GM12878 (cell line): ENCODE measurements around the gene CENPQ. TPM values are rescaled to one million over a fixed set of nuclear protein-coding genes. Genes with fewer than 3 reads are reported as not detected.

Experiments
- ATAC-seq: fragments of 200-7000 bp; cut with Tn5 transposase; 3 replicates; pipeline ENCODE4 v1.9.1; 2020; ENCODE audit warnings: mild to moderate bottlenecking, moderate library complexity
- BruUV-seq: library from RNA; stranded (reverse); fragments of 400-500 nt; replicated peaks from 2 replicates; lab custom pipeline; 2021; lab: Mats Ljungman, UMichigan
- CTCF ChIA-PET: fragments of 300-600 bp; sonication (Branson Sonifier 250); formaldehyde crosslinking; extraction: SDS; loops from one replicate; lab custom pipeline; 2021; ENCODE audit warnings: inconsistent platforms; lab: Yijun Ruan, JAX
- POLR2A ChIA-PET: fragments of 350-600 bp; formaldehyde crosslinking; extraction: SDS; loops from one replicate; lab custom pipeline; 2021; ENCODE audit warnings: inconsistent platforms; lab: Charles Lee
- RAD21 ChIA-PET: fragments of 300-600 bp; sonication (Branson Sonifier 250); formaldehyde crosslinking; loops from one replicate; lab custom pipeline; 2023; ENCODE audit warnings: antibody characterized with exemption; ENCODE audit not compliant: unreplicated experiment; lab: Charles Lee
- SMC1A ChIA-PET: fragments of 300-600 bp; sonication (Branson Sonifier 250); formaldehyde crosslinking; loops from one replicate; lab custom pipeline; 2023; ENCODE audit not compliant: unreplicated experiment, uncharacterized antibody; lab: Charles Lee
- DNase-seq: peaks from one replicate; pipeline ENCODE4 v3.0.0-alpha.2; 2011; ENCODE audit warnings: low read depth, low spot score
- FAIRE-seq: peaks from 3 replicates; lab custom pipeline; 2011; peaks lifted over from hg19 to GRCh38; lab: Jason Lieb, UNC
- H2AFZ ChIP-seq: 2 replicates; pipeline ENCODE4 v1.6.0; 2011; ENCODE audit warnings: low read depth, low read length, control low read depth; ENCODE audit not compliant: control insufficient read depth
- H3K27ac ChIP-seq: 2 replicates; pipeline ENCODE4 v1.5.1; 2011; ENCODE audit warnings: control low read depth; ENCODE audit not compliant: control insufficient read depth, insufficient read depth
- H3K27me3 ChIP-seq, 2 experiments: replicated peaks in 1 of 2; 2 replicates each; pipeline versions ENCODE4 v1.6.0 to v1.6.1; 2011; ENCODE audit warnings: low read length in 1 of 2; ENCODE audit not compliant: control insufficient read depth in 2 of 2, insufficient read depth in 2 of 2
- H3K36me3 ChIP-seq, 2 experiments: 2 replicates each; pipeline ENCODE4 v1.5.1; 2011; ENCODE audit warnings: low read length in 1 of 2; ENCODE audit not compliant: control insufficient read depth in 2 of 2, insufficient read depth in 2 of 2
- H3K4me1 ChIP-seq: 2 replicates; pipeline ENCODE4 v1.6.1; 2011; ENCODE audit warnings: mild to moderate bottlenecking, low read length, moderate library complexity, mixed read lengths; ENCODE audit not compliant: control insufficient read depth, insufficient read depth
- H3K4me2 ChIP-seq: 2 replicates; pipeline ENCODE4 v1.6.0; 2011; ENCODE audit warnings: control low read depth; ENCODE audit not compliant: control insufficient read depth, insufficient read depth
- H3K4me3 ChIP-seq: fragments of 200-600 bp; sonication (generic); 2 replicates; pipeline ENCODE4 v1.5.1; 2016
- H3K79me2 ChIP-seq: 2 replicates; pipeline ENCODE4 v1.6.0; 2011; ENCODE audit warnings: low read length; ENCODE audit not compliant: control insufficient read depth, insufficient read depth
- H3K9ac ChIP-seq: 2 replicates; pipeline ENCODE4 v1.8.0; 2011; ENCODE audit warnings: low read length, control low read depth, mixed read lengths; ENCODE audit not compliant: control insufficient read depth, insufficient read depth
- H3K9me3 ChIP-seq: replicated peaks from 3 replicates; pipeline ENCODE4 v1.5.1; 2011; ENCODE audit warnings: mild to moderate bottlenecking, low read length; ENCODE audit not compliant: control insufficient read depth, insufficient read depth
- H4K20me1 ChIP-seq: 2 replicates; pipeline ENCODE4 v1.6.0; 2011; ENCODE audit not compliant: control insufficient read depth, insufficient read depth
- ATF7 ChIP-seq: fragments of 450-650 bp; IDR thresholded peaks from 2 replicates; pipeline ENCODE4 v1.6.1; 2016; ENCODE audit warnings: low read depth, mild to moderate bottlenecking
- BHLHE40 ChIP-seq, 2 experiments: fragments of 450-650 bp in 1 of 2; IDR thresholded peaks; 2 replicates each; pipeline ENCODE4 v1.6.1; 2011 to 2017; ENCODE audit warnings: low read depth in 2 of 2, borderline replicate concordance in 1 of 2, improper control_type of control experiment in 1 of 2, low read length in 1 of 2, mild to moderate bottlenecking in 1 of 2
- CBX5 ChIP-seq: sonication (generic); IDR thresholded peaks from 2 replicates; pipeline ENCODE4 v1.6.1; 2016; ENCODE audit warnings: low read depth, moderate library complexity, mild to moderate bottlenecking, inconsistent platforms
- CEBPB ChIP-seq, 2 experiments: fragments of 150-350 bp in 1 of 2; IDR thresholded peaks; 2 replicates each; pipeline ENCODE4 v1.6.1; 2012 to 2014; ENCODE audit warnings: low read depth in 2 of 2, low read length in 2 of 2, borderline replicate concordance in 1 of 2, inconsistent platforms in 1 of 2
- IKZF2 ChIP-seq, 2 experiments: fragments of 450-650 bp; IDR thresholded peaks; 2 replicates each; pipeline ENCODE4 v1.6.1; 2017; ENCODE audit warnings: mild to moderate bottlenecking in 2 of 2, moderate library complexity in 2 of 2
- JUNB ChIP-seq: IDR thresholded peaks from 2 replicates; pipeline ENCODE4 v1.6.1; 2016; ENCODE audit warnings: antibody characterized with exemption, mild to moderate bottlenecking
- NFIC ChIP-seq: IDR thresholded peaks from 2 replicates; pipeline ENCODE4 v1.6.1; 2012; ENCODE audit warnings: low read depth, mild to moderate bottlenecking, inconsistent platforms, low read length, moderate library complexity
- SP1 ChIP-seq: IDR thresholded peaks from one replicate; pipeline ENCODE4 v1.6.1; 2011; ENCODE audit warnings: low read depth, low read length
- SREBF2 ChIP-seq: IDR thresholded peaks from 2 replicates; pipeline ENCODE4 v1.6.1; 2012; ENCODE audit warnings: mild to moderate bottlenecking, low read length
- STAT1 ChIP-seq: fragments of 450-650 bp; conservative IDR thresholded peaks from 2 replicates; pipeline ENCODE4 v1.6.1; 2014; ENCODE audit warnings: antibody characterized with exemption, mild to moderate bottlenecking
- SUZ12 ChIP-seq: fragments of 200-600 bp; sonication (generic); IDR thresholded peaks from one replicate; pipeline ENCODE4 v1.6.1; 2018; ENCODE audit warnings: antibody characterized with exemption, mild to moderate bottlenecking; ENCODE audit not compliant: unreplicated experiment
- USF2 ChIP-seq: IDR thresholded peaks from 2 replicates; pipeline ENCODE4 v1.6.1; 2011; ENCODE audit warnings: low read depth, low read length, improper control_type of control experiment, borderline replicate concordance
- ZBED1 ChIP-seq: IDR thresholded peaks from 2 replicates; pipeline ENCODE4 v1.6.1; 2016; ENCODE audit warnings: borderline replicate concordance
- ZSCAN29 ChIP-seq: fragments of 450-650 bp; IDR thresholded peaks from 2 replicates; pipeline ENCODE4 v1.6.1; 2017; ENCODE audit warnings: mild to moderate bottlenecking, moderate library complexity
- WGBS: methylation state at CpG from one replicate; pipeline ENCODE4 v1.1.6; 2016; ENCODE audit warnings: low lambda C conversion rate; ENCODE audit not compliant: insufficient replicate concordance, insufficient coverage; ENCODE audit errors: missing lambda C conversion rate; 5-methylcytosine and 5-hydroxymethylcytosine counted together
- in situ Hi-C: fragments of 300-500 bp; cut with MboI; formaldehyde crosslinking; loops from 9 replicates; pipeline ENCODE4 v1.14.3; 2018; ENCODE audit warnings: mixed read lengths
- intact Hi-C: fragments of 100-400 bp; cut with micrococcal nuclease; formaldehyde crosslinking; loops from one replicate; pipeline ENCODE4 v1.14.2; 2022; ENCODE audit not compliant: unreplicated experiment
- polyA plus RNA-seq, 11 experiments: library from polyadenylated mRNA; depleted of rRNA in 4 of 11; unstranded in 6 of 11; stranded (reverse) in 5 of 11; fragments of >200 nt; fragmentation: Nextera tagmentation in 4 of 11; fragmentation: Illumina TruSeq in 1 of 11; extraction: Ambion mirVana in 4 of 11; extraction: Trizol in 1 of 11; gene quantifications; 1 replicate in 1 of 11; 2 replicates in 10 of 11; pipeline versions ENCODE4 v1.2.1 to v1.2.3, GENCODE V29; 2011 to 2016; ENCODE audit warnings: inconsistent platforms in 2 of 11, missing spikeins in 2 of 11, low read depth in 1 of 11
- total RNA-seq, 4 experiments: library from RNA; depleted of rRNA in 3 of 4; stranded (reverse); fragments of >200 nt in 3 of 4; fragmentation: Illumina TruSeq in 1 of 4; extraction: Trizol in 1 of 4; gene quantifications; 2 replicates each; pipeline versions ENCODE4 v1.2.1 to v1.2.3, GENCODE V29; 2013 to 2021
- TF ChIP-seq, protein P1 (sequence below): fragments of 450-650 bp; IDR thresholded peaks from 2 replicates; pipeline ENCODE4 v1.6.1; 2016; ENCODE audit warnings: mild to moderate bottlenecking
- TF ChIP-seq, protein P2 (sequence below): IDR thresholded peaks from 2 replicates; pipeline ENCODE4 v1.6.1; 2012; ENCODE audit warnings: low read depth, low read length, improper control_type of control experiment
- TF ChIP-seq, protein P3 (sequence below): fragments of 450-650 bp; IDR thresholded peaks from 2 replicates; pipeline ENCODE4 v1.6.1; 2017; ENCODE audit warnings: low read depth, mild to moderate bottlenecking, moderate library complexity

CENPQ gene
- total and polyA plus RNA-seq, 10 of the 15 experiments (the other 5 are each of a cell fraction or from before 2014, with no cell fraction given): 7.4 to 34.2 (median 17.8) TPM

DNA sequence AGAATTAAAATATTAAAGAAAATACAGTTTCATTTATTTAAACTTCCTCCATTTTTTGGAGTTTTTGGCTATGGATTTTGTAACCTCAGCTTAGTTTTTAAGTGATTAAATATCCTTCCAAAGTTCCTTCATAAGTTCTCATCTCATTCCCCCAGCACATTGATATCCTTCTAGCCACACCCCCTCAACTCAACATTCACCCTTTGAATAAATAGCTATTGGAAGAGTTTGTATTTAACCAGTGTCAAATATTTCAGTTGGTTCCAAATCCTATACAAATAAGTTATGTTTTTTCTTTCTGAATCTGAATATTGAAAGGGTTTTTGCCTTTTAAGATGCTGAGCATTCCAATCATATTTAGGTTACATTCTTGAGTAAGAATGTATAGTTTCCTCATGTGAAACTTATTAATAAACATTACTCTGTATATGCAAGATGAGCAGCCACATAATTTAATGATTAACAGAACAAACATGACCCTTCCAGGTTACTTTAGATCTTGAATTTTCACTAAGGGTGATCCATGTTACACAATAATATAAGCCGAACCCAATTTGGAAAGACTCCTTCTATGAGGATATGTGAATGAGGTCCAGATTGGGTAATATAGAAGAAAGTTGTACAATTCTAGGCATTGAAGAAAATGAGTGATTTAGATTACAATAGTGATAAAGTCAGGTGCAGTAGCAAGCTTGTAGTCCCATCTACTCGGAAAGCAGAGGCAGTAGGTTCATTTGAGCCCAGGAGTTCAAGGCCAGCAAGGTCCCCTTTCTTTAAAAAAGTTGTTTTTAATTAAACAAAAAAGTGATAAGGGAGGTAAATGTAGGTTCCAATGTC, 50.2 kb downstream of the CENPQ start:
- H3K9ac ChIP-seq: no peak overlapping the region
- in situ Hi-C loops (no loop called here), intact Hi-C loops (no loop called here)
- no peaks in the 10 kb centered on the region for H3K27me3 ChIP-seq
- no peaks in the 10 kb centered on the region for H3K36me3 ChIP-seq
- ATAC-seq (no peak), FAIRE-seq (no peak), DNase-seq (no peak)
- ChIA-PET RAD21 (no interaction called here), CTCF (interaction anchor here (1.0 kb wide), 1 partner anchor 8 kb away, joined by 3 read pairs; no protein-coding TSS in a partner anchor), SMC1A (no interaction called here), POLR2A (no interaction called here)
- no peaks in the 10 kb centered on the region for H4K20me1 ChIP-seq
- no peaks in the 10 kb centered on the region for H3K9me3 ChIP-seq
- H3K4me1 ChIP-seq: no peaks in the 10 kb centered on the region
- no peak overlapping the region for H3K27ac ChIP-seq
- H3K79me2 ChIP-seq: no peaks in the 10 kb centered on the region
- TF ChIP-seq NFIC (no peak), USF2 (no peak), ZBED1 (no peak), STAT1 (no peak), SREBF2 (no peak), ATF7 (no peak), SUZ12 (no peak), CBX5 (no peak), JUNB (no peak), CEBPB (IDR thresholded peaks at IDR 0.05; ENCODE audit: borderline replicate concordance in 1 of 2, low read depth in 2 of 2, low read length in 2 of 2) (no peak), IKZF2 (IDR thresholded peaks at IDR 0.05) (no peak), SP1 (no peak), ZSCAN29 (no peak), BHLHE40 (IDR thresholded peaks at IDR 0.05; ENCODE audit: borderline replicate concordance in 1 of 2, low read depth in 2 of 2, low read length in 1 of 2) (no peak)
- TF ChIP-seq, protein P1, sequence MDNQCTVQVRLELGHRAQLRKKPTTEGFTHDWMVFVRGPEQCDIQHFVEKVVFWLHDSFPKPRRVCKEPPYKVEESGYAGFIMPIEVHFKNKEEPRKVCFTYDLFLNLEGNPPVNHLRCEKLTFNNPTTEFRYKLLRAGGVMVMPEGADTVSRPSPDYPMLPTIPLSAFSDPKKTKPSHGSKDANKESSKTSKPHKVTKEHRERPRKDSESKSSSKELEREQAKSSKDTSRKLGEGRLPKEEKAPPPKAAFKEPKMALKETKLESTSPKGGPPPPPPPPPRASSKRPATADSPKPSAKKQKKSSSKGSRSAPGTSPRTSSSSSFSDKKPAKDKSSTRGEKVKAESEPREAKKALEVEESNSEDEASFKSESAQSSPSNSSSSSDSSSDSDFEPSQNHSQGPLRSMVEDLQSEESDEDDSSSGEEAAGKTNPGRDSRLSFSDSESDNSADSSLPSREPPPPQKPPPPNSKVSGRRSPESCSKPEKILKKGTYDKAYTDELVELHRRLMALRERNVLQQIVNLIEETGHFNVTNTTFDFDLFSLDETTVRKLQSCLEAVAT: no peak
- TF ChIP-seq, protein P2, sequence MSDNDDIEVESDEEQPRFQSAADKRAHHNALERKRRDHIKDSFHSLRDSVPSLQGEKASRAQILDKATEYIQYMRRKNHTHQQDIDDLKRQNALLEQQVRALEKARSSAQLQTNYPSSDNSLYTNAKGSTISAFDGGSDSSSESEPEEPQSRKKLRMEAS: no peak
- TF ChIP-seq, protein P3, sequence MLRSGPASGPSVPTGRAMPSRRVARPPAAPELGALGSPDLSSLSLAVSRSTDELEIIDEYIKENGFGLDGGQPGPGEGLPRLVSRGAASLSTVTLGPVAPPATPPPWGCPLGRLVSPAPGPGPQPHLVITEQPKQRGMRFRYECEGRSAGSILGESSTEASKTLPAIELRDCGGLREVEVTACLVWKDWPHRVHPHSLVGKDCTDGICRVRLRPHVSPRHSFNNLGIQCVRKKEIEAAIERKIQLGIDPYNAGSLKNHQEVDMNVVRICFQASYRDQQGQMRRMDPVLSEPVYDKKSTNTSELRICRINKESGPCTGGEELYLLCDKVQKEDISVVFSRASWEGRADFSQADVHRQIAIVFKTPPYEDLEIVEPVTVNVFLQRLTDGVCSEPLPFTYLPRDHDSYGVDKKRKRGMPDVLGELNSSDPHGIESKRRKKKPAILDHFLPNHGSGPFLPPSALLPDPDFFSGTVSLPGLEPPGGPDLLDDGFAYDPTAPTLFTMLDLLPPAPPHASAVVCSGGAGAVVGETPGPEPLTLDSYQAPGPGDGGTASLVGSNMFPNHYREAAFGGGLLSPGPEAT: no peak
- BruUV-seq: no TSS peak
- no peak overlapping the region for H3K4me3 ChIP-seq
- H3K4me2 ChIP-seq: no peak overlapping the region
- no peak overlapping the region for H2AFZ ChIP-seq
- WGBS: 25% methylated on average over 2 of the region's 2 CpGs
